BLaER1 treated with 17β-estradiol and CSF1 and Interleukin-3, amounts not matched to agents 10 nM and 100 nM (cell line): Measurements from ENCODE around the gene SLC5A6.
"Not testable (repeated sequence)": the region's sequence is repeated elsewhere in the genome, so short reads cannot be mapped to it uniquely, and the experiment has no call there.

Experiments
- H3K27ac ChIP-seq, 11 experiments: shearing (Covaris generic); formaldehyde crosslinking; 2 replicates each; pipeline ENCODE4 v1.8.1; 2022
- H3K27me3 ChIP-seq, 11 experiments: shearing (Covaris generic); formaldehyde crosslinking; 2 replicates each; pipeline ENCODE4 v1.8.1; 2022
- H3K36me3 ChIP-seq, 11 experiments: shearing (Covaris generic); formaldehyde crosslinking; 2 replicates each; pipeline ENCODE4 v1.8.1; 2022
- H3K4me1 ChIP-seq, 10 experiments: shearing (Covaris generic); formaldehyde crosslinking; 2 replicates each; pipeline ENCODE4 v1.8.1; 2022
- H3K4me2 ChIP-seq, 11 experiments: shearing (Covaris generic); formaldehyde crosslinking; 2 replicates each; pipeline ENCODE4 v1.8.1; 2022
- H3K4me3 ChIP-seq, 10 experiments: shearing (Covaris generic); formaldehyde crosslinking; 2 replicates each; pipeline ENCODE4 v1.8.1; 2022
- H3K9ac ChIP-seq, 11 experiments: shearing (Covaris generic); formaldehyde crosslinking; 2 replicates each; pipeline ENCODE4 v1.8.1; 2022
- H3K9me3 ChIP-seq, 11 experiments: shearing (Covaris generic); formaldehyde crosslinking; replicated peaks in 1 of 11; 2 replicates each; pipeline ENCODE4 v1.8.1; 2022
- H4K20me1 ChIP-seq, 11 experiments: shearing (Covaris generic); formaldehyde crosslinking; 2 replicates each; pipeline ENCODE4 v1.8.1; 2022
- Cebpa-rat ChIP-seq, 11 experiments: shearing (Covaris generic); IDR thresholded peaks; 2 replicates each; pipeline ENCODE4 v1.8.1; 2022

The SLC5A6 gene

GRCh38 chr2:27208486-27209050 lies 3.5 kb downstream of the SLC5A6 start:
- Histone ChIP-seq H3K9me3 (no peaks in the 10 kb centered on the region), H3K4me3 (no peak overlapping the region), H3K36me3 (peaks cover 52 to 69% (median 64%) of the 10 kb centered on the region in 11 experiments), H3K4me1 (peaks cover 30 to 55% (median 38%) of the 10 kb centered on the region in 10 experiments), H3K4me2 (peak overlapping the region in 10 of 11 experiments; percentile 2 to 98 (median 84); a peak in 8 of 22 replicates), H4K20me1 (peaks cover 0 to 60% (median 28%) of the 10 kb centered on the region in 11 experiments; a peak in 12 of 22 replicates), H3K27me3 (no peaks in the 10 kb centered on the region), H3K27ac (no peak overlapping the region), H3K9ac (no peak overlapping the region)
- TF ChIP-seq Cebpa-rat (IDR thresholded peaks at IDR 0.05), result no peak

- TF ChIP-seq Cebpa-rat (IDR thresholded peaks at IDR 0.05), result no peak
- H3K9me3 ChIP-seq, result no peaks in the 10 kb centered on the region
- peaks cover 74 to 90% (median 86%) of the 10 kb centered on the region in 11 experiments for H3K36me3 ChIP-seq
- H3K27me3 ChIP-seq, result no peaks in the 10 kb centered on the region
- H3K9ac ChIP-seq, result no peak overlapping the region
- H3K4me2 ChIP-seq, result no peak overlapping the region
- no peak overlapping the region for H3K27ac ChIP-seq
- H3K4me1 ChIP-seq, result peaks cover 23 to 54% (median 29%) of the 10 kb centered on the region in 10 experiments
- peaks cover 0 to 79% (median 28%) of the 10 kb centered on the region in 11 experiments; a peak in 12 of 22 replicates for H4K20me1 ChIP-seq
- no peak overlapping the region for H3K4me3 ChIP-seq
Measured at GRCh38 chr2:27206346-27206745, 5.7 kb downstream of the SLC5A6 start.

GRCh38 chr2:27205206-27205605 lies 6.9 kb downstream of the SLC5A6 start:
- no peaks in the 10 kb centered on the region for H3K9me3 ChIP-seq
- peaks cover 0 to 81% (median 28%) of the 10 kb centered on the region in 11 experiments; a peak in 12 of 22 replicates for H4K20me1 ChIP-seq
- H3K4me1 ChIP-seq, result peaks cover 12 to 42% (median 19%) of the 10 kb centered on the region in 10 experiments
- no peak overlapping the region for H3K27ac ChIP-seq
- no peaks in the 10 kb centered on the region for H3K27me3 ChIP-seq
- TF ChIP-seq Cebpa-rat (IDR thresholded peaks at IDR 0.05), result no peak
- H3K4me2 ChIP-seq, result no peak overlapping the region
- H3K36me3 ChIP-seq, result peaks cover 83 to 100% (median 96%) of the 10 kb centered on the region in 11 experiments
- H3K4me3 ChIP-seq, result no peak overlapping the region
- H3K9ac ChIP-seq, result no peak overlapping the region

GRCh38 chr2:27204566-27204965 lies 7.5 kb downstream of the SLC5A6 start:
- peaks cover 6 to 36% (median 12%) of the 10 kb centered on the region in 10 experiments for H3K4me1 ChIP-seq
- H3K27ac ChIP-seq, result no peak overlapping the region
- no peaks in the 10 kb centered on the region for H3K27me3 ChIP-seq
- no peak for TF ChIP-seq Cebpa-rat (IDR thresholded peaks at IDR 0.05)
- peaks cover 89 to 100% (median 98%) of the 10 kb centered on the region in 11 experiments for H3K36me3 ChIP-seq
- no peak overlapping the region for H3K9ac ChIP-seq
- no peak overlapping the region for H3K4me3 ChIP-seq
- H3K4me2 ChIP-seq, result no peak overlapping the region
- H4K20me1 ChIP-seq, result peaks cover 0 to 81% (median 28%) of the 10 kb centered on the region in 11 experiments; a peak in 12 of 22 replicates
- H3K9me3 ChIP-seq, result no peaks in the 10 kb centered on the region

- H3K27me3 ChIP-seq, result no peaks in the 10 kb centered on the region
- TF ChIP-seq Cebpa-rat (IDR thresholded peaks at IDR 0.05), result no peak
- H3K36me3 ChIP-seq, result peaks cover 92 to 100% (median 98%) of the 10 kb centered on the region in 11 experiments
- no peaks in the 10 kb centered on the region for H3K9me3 ChIP-seq
- H3K4me3 ChIP-seq, result no peak overlapping the region
- H3K4me1 ChIP-seq, result peaks cover 0 to 28% (median 5%) of the 10 kb centered on the region in 10 experiments; a peak in 12 of 20 replicates
- H3K4me2 ChIP-seq, result no peak overlapping the region
- no peak overlapping the region for H3K9ac ChIP-seq
- H3K27ac ChIP-seq, result no peak overlapping the region
- H4K20me1 ChIP-seq, result peaks cover 0 to 73% (median 28%) of the 10 kb centered on the region in 11 experiments; a peak in 12 of 22 replicates
Measured at GRCh38 chr2:27203741-27204140, 8.3 kb downstream of the SLC5A6 start.

GRCh38 chr2:27202854-27203253 lies 9.2 kb downstream of the SLC5A6 start:
- no peak overlapping the region for H3K9ac ChIP-seq
- peaks cover 0 to 19% (median 0%) of the 10 kb centered on the region in 10 experiments; a peak in 7 of 20 replicates for H3K4me1 ChIP-seq
- no peak overlapping the region for H3K27ac ChIP-seq

GRCh38 chr2:27201675-27202074 lies 10.4 kb downstream of the SLC5A6 start:
- H3K27me3 ChIP-seq, result no peaks in the 10 kb centered on the region
- H3K27ac ChIP-seq, result no peak overlapping the region
- no peak overlapping the region for H3K4me2 ChIP-seq
- H3K9ac ChIP-seq, result no peak overlapping the region; a peak in 2 of 22 replicates
- peaks cover 0 to 53% (median 19%) of the 10 kb centered on the region in 11 experiments; a peak in 12 of 22 replicates for H4K20me1 ChIP-seq
- no peak for TF ChIP-seq Cebpa-rat (IDR thresholded peaks at IDR 0.05)
- no peak overlapping the region for H3K4me3 ChIP-seq
- H3K9me3 ChIP-seq, result no peaks in the 10 kb centered on the region
- peaks cover 71 to 82% (median 80%) of the 10 kb centered on the region in 11 experiments for H3K36me3 ChIP-seq
- H3K4me1 ChIP-seq, result peaks cover 0 to 10% (median 0%) of the 10 kb centered on the region in 10 experiments; a peak in 4 of 20 replicates

More at GRCh38 chr2:27202854-27203253, 9.2 kb downstream of the SLC5A6 start:
- Histone ChIP-seq H3K4me2 (no peak overlapping the region), H3K9me3 (no peaks in the 10 kb centered on the region), H3K4me3 (no peak overlapping the region), H4K20me1 (peaks cover 0 to 64% (median 28%) of the 10 kb centered on the region in 11 experiments; a peak in 12 of 22 replicates), H3K27me3 (no peaks in the 10 kb centered on the region), H3K36me3 (peaks cover 83 to 94% (median 91%) of the 10 kb centered on the region in 11 experiments)
- no peak for TF ChIP-seq Cebpa-rat (IDR thresholded peaks at IDR 0.05)

GRCh38 chr2:27199241-27199640 lies 12.8 kb downstream of the SLC5A6 start:
- H3K27me3 ChIP-seq, result no peaks in the 10 kb centered on the region
- H3K9me3 ChIP-seq, result no peaks in the 10 kb centered on the region
- no peak overlapping the region for H3K4me2 ChIP-seq
- no peak for TF ChIP-seq Cebpa-rat (IDR thresholded peaks at IDR 0.05)
- H3K4me3 ChIP-seq, result no peak overlapping the region
- H3K9ac ChIP-seq, result no peak overlapping the region
- H3K36me3 ChIP-seq, result peaks cover 47 to 58% (median 55%) of the 10 kb centered on the region in 11 experiments
- H3K4me1 ChIP-seq, result peaks cover 0 to 10% (median 4%) of the 10 kb centered on the region in 10 experiments; a peak in 8 of 20 replicates
- peaks cover 0 to 28% (median 11%) of the 10 kb centered on the region in 11 experiments; a peak in 10 of 22 replicates for H4K20me1 ChIP-seq
- H3K27ac ChIP-seq, result no peak overlapping the region

- peaks cover 41 to 52% (median 49%) of the 10 kb centered on the region in 11 experiments for H3K36me3 ChIP-seq
- no peak for TF ChIP-seq Cebpa-rat (IDR thresholded peaks at IDR 0.05)
- H3K27me3 ChIP-seq, result no peaks in the 10 kb centered on the region
- H3K4me1 ChIP-seq, result peaks cover 0 to 15% (median 10%) of the 10 kb centered on the region in 10 experiments; a peak in 15 of 20 replicates
- H3K4me2 ChIP-seq, result no peak overlapping the region
- H4K20me1 ChIP-seq, result peaks cover 0 to 22% (median 11%) of the 10 kb centered on the region in 11 experiments; a peak in 8 of 22 replicates
- no peak overlapping the region for H3K27ac ChIP-seq
- H3K9me3 ChIP-seq, result no peaks in the 10 kb centered on the region
- no peak overlapping the region for H3K4me3 ChIP-seq
- no peak overlapping the region for H3K9ac ChIP-seq
Measured at GRCh38 chr2:27198627-27199026, 13.4 kb downstream of the SLC5A6 start.

GRCh38 chr2:27198068-27198467 lies 14.0 kb downstream of the SLC5A6 start:
- peaks cover 0 to 17% (median 5%) of the 10 kb centered on the region in 11 experiments; a peak in 5 of 22 replicates for H4K20me1 ChIP-seq
- H3K27ac ChIP-seq, H3K4me2 ChIP-seq, H3K9ac ChIP-seq, H3K4me3 ChIP-seq, H3K9me3 ChIP-seq, H3K27me3 ChIP-seq: not testable (repeated sequence)
- peaks cover 0 to 18% (median 14%) of the 10 kb centered on the region in 10 experiments; a peak in 15 of 20 replicates for H3K4me1 ChIP-seq
- H3K36me3 ChIP-seq, result peaks cover 35 to 46% (median 43%) of the 10 kb centered on the region in 11 experiments

- not testable (repeated sequence) for H3K27ac ChIP-seq, H3K4me2 ChIP-seq, H3K9ac ChIP-seq, H3K27me3 ChIP-seq, H3K9me3 ChIP-seq, H3K4me3 ChIP-seq, H4K20me1 ChIP-seq
- H3K4me1 ChIP-seq, result peaks cover 0 to 19% (median 12%) of the 10 kb centered on the region in 10 experiments; a peak in 15 of 20 replicates
- H3K36me3 ChIP-seq, result peaks cover 13 to 23% (median 21%) of the 10 kb centered on the region in 11 experiments
Measured at GRCh38 chr2:27195799-27196198, 16.3 kb downstream of the SLC5A6 start.
